Stimulated activated naive CD8-positive, alpha-beta T cell treated with anti-CD3 and anti-CD28 coated beads, Interleukin-15, amount 100 ng/mL, for 72 hours (primary cell): ENCODE measurements around the gene APOE.
A peak's percentile ranks its signal among the peaks of the same experiment; 100 is the strongest.
"Not testable (repeated sequence)": the region's sequence is repeated elsewhere in the genome, so short reads cannot be mapped to it uniquely, and the experiment has no call there.

Source experiments
- ATAC-seq: fragments of 150-1000 bp; cut with Tn5 transposase; 2 replicates; pipeline ENCODE4 v1.10.0; 2021; ENCODE audit warnings: mild to moderate bottlenecking, moderate library complexity
- DNase-seq, 2 donors: peaks; one replicate each; pipeline ENCODE4 v3.0.0; 2021 to 2022
- H3K27ac Mint-ChIP-seq, 2 donors: one replicate each; pipeline ENCODE4 v1.8.0; 2022; ENCODE audit warnings: mild to moderate bottlenecking in 2 of 2, mixed read lengths in 2 of 2, moderate library complexity in 2 of 2
- H3K27me3 Mint-ChIP-seq: one replicate; pipeline ENCODE4 v1.8.0; 2022; ENCODE audit warnings: mixed read lengths
- H3K4me1 Mint-ChIP-seq: one replicate; pipeline ENCODE4 v1.8.0; 2022; ENCODE audit warnings: mild to moderate bottlenecking, mixed read lengths
- H3K4me3 Mint-ChIP-seq, 2 donors: one replicate each; pipeline ENCODE4 v1.8.0; 2022; ENCODE audit warnings: mild to moderate bottlenecking in 2 of 2, mixed read lengths in 2 of 2, moderate library complexity in 1 of 2
- H3K9me3 Mint-ChIP-seq, 2 donors: one replicate each; pipeline ENCODE4 v1.8.0; 2022; ENCODE audit warnings: mixed read lengths in 2 of 2

APOE gene

DNA sequence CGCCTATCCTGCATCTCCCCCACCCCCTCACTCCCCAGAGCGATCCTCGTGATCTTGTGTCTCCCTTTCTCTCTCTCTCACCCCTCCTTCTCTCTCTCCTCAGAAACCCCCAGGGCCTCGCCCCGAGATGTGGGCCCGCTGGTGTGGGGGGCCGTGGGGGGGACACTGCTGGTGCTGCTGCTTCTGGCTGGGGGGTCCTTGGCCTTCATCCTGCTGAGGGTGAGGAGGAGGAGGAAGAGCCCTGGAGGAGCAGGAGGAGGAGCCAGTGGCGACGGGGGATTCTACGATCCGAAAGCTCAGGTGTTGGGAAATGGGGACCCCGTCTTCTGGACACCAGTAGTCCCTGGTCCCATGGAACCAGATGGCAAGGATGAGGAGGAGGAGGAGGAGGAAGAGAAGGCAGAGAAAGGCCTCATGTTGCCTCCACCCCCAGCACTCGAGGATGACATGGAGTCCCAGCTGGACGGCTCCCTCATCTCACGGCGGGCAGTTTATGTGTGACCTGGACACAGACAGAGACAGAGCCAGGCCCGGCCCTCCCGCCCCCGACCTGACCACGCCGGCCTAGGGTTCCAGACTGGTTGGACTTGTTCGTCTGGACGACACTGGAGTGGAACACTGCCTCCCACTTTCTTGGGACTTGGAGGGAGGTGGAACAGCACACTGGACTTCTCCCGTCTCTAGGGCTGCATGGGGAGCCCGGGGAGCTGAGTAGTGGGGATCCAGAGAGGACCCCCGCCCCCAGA lies 27.3 kb upstream of the APOE start:
- H3K4me3 Mint-ChIP-seq = no peak overlapping the region
- H3K4me1 Mint-ChIP-seq = peaks cover 20% of the 10 kb centered on the region
- DNase-seq (no peak), ATAC-seq (no peak)
- H3K27me3 Mint-ChIP-seq = no peaks in the 10 kb centered on the region
- no peaks in the 10 kb centered on the region for H3K9me3 Mint-ChIP-seq
- H3K27ac Mint-ChIP-seq = peak overlapping the region in 1 of 2 donors; percentile 90

DNA sequence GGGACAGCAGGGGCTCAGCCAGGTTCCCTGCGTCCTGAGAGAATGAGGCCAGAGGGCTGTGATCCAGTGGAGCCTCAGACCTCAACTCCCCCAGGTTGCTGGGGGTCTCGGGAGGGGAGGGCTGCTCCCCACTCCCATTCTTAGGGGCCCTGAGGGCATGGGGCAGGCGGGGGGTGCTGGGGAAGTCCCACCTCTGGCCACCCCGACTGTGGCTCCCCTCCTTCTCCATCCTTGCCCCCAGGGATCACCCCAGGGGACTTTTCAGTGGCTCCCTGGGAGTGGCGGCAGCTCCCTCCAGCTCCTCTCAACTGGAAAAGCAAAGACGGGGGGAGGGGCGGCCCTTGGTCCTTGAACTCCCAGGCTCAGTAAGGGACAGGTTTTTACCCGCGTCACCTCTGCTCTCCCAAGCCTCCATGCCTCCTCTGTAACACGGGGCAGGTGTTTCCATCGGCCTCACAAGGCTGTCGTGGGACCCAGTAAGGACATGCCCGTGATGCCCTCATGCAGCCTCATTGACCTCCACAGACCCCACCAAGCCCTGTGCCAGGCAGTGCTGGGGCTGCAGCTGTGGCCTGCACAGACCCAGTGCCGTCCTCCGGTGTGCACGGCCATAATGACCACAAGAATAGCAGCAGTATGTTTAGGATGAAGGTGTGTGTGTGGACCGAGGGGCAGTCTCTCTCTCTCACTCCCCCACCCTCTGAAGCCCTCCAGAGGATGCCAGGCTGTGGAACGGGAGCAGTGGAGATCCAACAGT lies 26.1 kb upstream of the APOE start:
- DNase-seq (no peak), ATAC-seq (no peak)
- H3K27ac Mint-ChIP-seq = peak overlapping the region in 1 of 2 donors; percentile 75
- H3K4me1 Mint-ChIP-seq = peaks cover 20% of the 10 kb centered on the region
- H3K9me3 Mint-ChIP-seq = no peaks in the 10 kb centered on the region
- H3K4me3 Mint-ChIP-seq = no peak overlapping the region
- H3K27me3 Mint-ChIP-seq = no peaks in the 10 kb centered on the region

DNA sequence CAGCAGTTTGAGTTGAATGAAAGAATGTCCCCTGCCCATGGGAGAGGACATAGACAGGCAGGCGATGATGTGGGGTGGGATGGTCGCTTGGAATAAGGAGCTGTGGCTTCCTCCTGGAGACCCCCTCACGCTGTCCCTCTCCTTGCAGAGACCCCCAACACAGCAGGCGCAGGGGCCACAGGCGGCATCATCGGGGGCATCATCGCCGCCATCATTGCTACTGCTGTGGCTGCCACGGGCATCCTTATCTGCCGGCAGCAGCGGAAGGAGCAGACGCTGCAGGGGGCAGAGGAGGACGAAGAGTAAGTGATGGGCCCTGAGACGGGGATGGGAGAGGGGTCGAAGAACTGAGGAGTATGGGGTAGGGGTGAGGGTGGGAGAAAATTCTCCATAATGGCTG lies 23.5 kb upstream of the APOE start:
- Mint-ChIP-seq H3K4me1 (peaks cover 5% of the 10 kb centered on the region), H3K4me3 (no peak overlapping the region), H3K27ac (no peak overlapping the region), H3K27me3 (no peaks in the 10 kb centered on the region), H3K9me3 (no peaks in the 10 kb centered on the region)
- no peak for ATAC-seq
- no peak for DNase-seq

DNA sequence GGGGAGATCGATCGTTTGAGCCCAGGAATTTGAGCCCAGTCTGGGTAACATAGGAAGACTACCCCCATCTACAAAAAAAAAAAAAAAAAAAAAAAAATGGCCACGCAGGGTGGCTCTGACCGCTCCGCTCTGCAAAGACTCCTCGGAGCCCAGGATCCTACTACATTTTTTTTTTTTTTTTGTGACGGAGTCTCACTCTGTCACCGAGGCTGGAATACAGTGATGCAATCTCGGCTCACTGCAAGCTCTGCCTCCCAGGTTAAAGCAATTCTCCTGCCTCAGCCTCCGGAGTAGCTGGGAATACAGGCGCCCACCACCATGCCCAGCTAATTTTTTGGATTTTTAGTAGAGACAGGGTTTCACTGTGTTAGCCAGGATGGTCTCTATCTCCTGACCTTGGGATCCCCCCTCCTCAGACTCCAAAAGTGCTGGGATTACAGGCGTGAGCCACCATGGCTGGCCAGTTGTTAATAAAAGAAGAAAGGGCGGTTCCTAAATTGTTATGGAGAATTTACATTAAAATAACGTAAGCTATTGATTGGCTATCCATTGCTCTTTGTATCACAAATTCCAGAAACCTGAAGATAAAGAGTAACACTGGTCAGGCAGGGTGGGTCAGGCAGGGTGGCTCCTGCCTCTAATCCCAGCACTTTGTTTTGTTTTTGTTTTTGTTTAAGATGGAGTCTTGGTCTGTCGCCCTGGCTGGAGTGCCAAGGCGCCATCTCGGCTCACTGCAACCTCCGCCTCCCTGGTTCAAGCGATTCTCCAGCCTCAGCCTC lies 22.8 kb upstream of the APOE start:
- H3K27ac Mint-ChIP-seq, H3K27me3 Mint-ChIP-seq, ATAC-seq, DNase-seq, H3K4me1 Mint-ChIP-seq, H3K4me3 Mint-ChIP-seq, H3K9me3 Mint-ChIP-seq: not testable (repeated sequence)

DNA sequence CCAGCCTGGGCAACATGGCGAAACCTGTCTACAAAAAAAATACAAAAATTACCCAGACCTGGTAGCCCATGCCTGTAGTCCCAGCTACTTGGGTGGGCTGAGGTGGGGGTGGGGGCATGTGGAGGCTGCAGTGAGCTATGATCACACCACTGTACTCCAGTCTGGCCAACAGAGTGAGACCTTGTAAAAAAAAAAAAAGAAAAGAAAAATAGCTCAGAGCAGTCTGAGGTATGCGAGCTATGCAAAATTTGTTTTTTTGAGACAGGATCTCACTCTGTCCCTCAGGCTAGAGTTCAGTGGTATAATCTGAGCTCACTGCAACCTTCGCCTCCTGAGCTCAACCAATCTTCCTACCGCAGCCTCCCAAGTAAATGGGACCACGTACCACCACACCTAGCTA lies 21.7 kb upstream of the APOE start:
- Mint-ChIP-seq H3K27ac (no peak overlapping the region), H3K27me3 (no peaks in the 10 kb centered on the region), H3K9me3 (no peaks in the 10 kb centered on the region), H3K4me1 (peaks cover 1% of the 10 kb centered on the region), H3K4me3 (no peak overlapping the region)
- DNase-seq (no peak), ATAC-seq (no peak)

DNA sequence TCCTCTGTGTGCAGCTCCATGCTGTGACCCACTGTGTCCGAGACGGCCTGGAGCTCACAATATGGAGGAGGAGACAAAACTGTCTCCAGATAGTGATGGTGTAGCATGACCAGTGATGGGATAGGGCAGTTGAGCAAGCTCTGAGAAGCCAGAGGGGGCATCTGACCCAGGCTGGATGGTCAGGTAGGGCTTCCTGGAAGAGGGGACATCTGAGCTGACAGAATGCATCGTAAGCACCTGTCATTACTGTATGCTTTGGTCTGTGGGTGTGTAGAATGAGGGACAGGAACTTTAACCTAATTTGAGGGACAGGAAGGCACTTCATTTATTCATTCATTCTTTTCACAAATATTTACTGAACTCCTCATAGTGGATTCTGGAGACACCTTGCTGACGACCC lies 21.0 kb upstream of the APOE start:
- peak overlapping the region in 1 of 2 donors; percentile 68 for H3K27ac Mint-ChIP-seq
- H3K4me3 Mint-ChIP-seq = no peak overlapping the region
- peaks cover 6% of the 10 kb centered on the region for H3K4me1 Mint-ChIP-seq
- no peaks in the 10 kb centered on the region for H3K27me3 Mint-ChIP-seq
- H3K9me3 Mint-ChIP-seq = no peaks in the 10 kb centered on the region
- ATAC-seq = no peak
- DNase-seq = no peak

DNA sequence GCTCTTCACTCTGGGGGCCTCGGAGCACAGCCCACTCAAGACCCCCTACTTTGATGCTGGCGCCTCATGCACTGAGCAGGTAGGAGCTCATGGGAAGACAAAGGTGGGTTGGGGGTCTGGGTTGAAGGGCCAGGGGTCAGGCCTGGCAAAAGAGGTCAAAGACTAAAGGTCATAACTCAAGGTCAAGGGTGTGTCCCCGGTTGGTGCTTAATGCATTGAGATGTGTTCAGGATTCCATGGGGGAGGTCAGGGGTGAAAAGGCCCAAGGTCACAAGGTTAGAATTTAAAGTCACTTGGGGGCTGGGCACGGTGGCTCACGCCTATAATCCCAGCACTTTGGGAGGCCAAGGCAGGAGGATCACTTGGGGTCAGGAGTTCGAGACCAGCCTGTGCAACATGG lies 19.5 kb upstream of the APOE start:
- no peak for DNase-seq
- Mint-ChIP-seq H3K27me3 (no peaks in the 10 kb centered on the region), H3K9me3 (no peaks in the 10 kb centered on the region), H3K27ac (no peak overlapping the region), H3K4me3 (no peak overlapping the region), H3K4me1 (peaks cover 14% of the 10 kb centered on the region)
- no peak for ATAC-seq

DNA sequence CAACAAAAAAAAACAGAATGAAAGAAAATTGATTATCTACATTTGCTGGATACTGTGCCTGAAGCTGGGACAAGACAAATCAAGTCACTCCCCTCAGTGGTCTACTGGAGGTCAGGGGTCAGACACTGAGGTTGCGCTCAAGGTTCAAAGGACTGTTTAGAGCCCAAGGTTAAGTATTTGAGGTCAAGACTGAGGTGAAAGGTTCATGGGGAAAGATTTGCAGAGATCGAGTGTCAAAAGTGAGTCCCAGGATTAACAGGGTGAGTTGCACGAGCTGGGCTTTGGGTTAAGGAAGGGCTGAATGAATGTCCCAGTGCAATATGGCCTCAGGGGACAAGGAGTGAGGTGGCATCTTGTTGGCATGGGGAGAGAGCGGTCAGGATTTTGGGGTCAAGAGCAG lies 17.9 kb upstream of the APOE start:
- DNase-seq = no peak
- no peaks in the 10 kb centered on the region for H3K27me3 Mint-ChIP-seq
- ATAC-seq = no peak
- H3K4me3 Mint-ChIP-seq = no peak overlapping the region
- no peaks in the 10 kb centered on the region for H3K9me3 Mint-ChIP-seq
- peaks cover 26% of the 10 kb centered on the region for H3K4me1 Mint-ChIP-seq
- peak overlapping the region in 1 of 2 donors; percentile 63 for H3K27ac Mint-ChIP-seq

DNA sequence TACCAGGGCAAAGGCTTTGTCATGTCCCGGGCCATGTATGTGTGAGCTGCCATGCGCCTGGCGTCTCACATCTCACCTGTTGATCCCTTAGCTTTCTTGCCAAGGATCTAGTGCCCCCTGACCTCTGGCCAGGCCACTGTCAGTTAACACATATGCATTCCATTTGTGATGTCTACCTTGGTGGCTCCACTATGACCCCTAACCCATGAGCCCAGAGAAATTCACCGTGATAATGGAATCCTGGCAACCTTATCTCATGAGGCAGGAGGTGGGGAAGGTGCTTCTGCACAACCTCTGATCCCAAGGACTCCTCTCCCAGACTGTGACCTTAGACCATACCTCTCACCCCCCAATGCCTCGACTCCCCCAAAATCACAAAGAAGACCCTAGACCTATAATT lies 17.3 kb upstream of the APOE start:
- not testable (repeated sequence) for H3K27me3 Mint-ChIP-seq, H3K4me3 Mint-ChIP-seq, DNase-seq, H3K27ac Mint-ChIP-seq, H3K9me3 Mint-ChIP-seq, ATAC-seq
- H3K4me1 Mint-ChIP-seq = peaks cover 32% of the 10 kb centered on the region

DNA sequence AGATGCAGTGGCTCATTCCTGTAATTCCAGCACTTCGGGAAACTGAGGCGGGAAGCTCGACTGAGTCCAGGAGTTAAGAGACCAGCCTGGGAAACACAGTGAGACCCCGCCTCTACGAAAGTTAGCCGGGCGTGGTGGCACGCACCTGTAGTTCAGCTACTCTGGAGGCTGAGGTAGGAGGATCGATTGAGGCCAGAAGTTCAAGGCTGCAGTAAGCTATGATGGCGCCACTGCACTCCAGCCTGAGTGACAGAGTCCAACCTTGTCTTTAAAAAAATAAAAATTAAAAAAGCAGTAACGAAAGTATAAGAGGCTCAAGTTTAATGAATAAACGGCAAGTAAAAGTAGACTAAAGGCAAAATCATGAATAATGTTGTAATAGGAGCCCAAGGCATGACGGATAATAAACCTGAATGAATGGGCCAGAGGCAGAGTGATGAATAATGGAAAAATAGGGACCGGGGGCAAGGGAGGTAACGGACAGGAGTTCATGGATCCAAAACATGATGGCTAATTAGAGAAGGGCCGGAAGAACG lies 15.7 kb upstream of the APOE start:
- DNase-seq (no peak), ATAC-seq (no peak)
- peaks cover 45% of the 10 kb centered on the region for H3K4me1 Mint-ChIP-seq
- H3K27ac Mint-ChIP-seq = peak overlapping the region; percentile 86 to 95
- H3K27me3 Mint-ChIP-seq = no peaks in the 10 kb centered on the region
- no peaks in the 10 kb centered on the region for H3K9me3 Mint-ChIP-seq
- H3K4me3 Mint-ChIP-seq = peak overlapping the region; percentile 80 to 91

DNA sequence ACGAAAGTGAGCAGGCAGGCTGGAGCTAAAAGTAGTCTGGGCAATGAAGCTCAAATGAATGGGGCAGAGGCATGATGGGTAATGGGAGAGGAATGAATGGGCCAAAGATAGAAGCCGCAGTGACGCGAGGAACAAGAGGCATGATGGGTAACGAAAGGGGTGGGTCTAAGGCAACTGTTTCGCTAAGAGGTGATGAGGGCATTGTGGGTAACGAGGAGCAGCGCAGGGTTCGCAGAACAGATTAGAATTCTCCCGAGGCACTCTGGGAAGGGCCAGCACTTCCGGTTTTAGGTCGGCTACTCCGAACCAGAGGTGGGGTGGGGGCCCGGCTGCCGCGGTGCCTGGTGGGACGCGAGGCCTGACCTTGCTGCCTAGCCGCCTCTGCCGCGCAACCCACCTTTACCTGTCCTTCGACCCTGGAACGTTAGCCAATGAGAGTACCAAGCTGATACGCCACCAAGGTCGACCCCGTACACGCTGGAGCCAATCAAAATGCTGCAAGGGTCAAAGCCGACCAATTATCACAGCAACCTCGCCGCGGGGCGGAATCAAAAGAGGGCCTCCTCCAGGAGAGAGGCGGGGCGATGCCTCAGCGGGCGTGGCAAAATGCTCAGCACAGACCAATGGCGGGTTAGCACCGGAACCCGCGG lies 15.1 kb upstream of the APOE start:
- peak; percentile 100 for DNase-seq
- peak overlapping the region; percentile 80 to 91 for H3K4me3 Mint-ChIP-seq
- H3K27ac Mint-ChIP-seq = peak overlapping the region; percentile 86 to 95
- no peaks in the 10 kb centered on the region for H3K9me3 Mint-ChIP-seq
- peaks cover 49% of the 10 kb centered on the region for H3K4me1 Mint-ChIP-seq
- ATAC-seq = peak; percentile 91
- no peaks in the 10 kb centered on the region for H3K27me3 Mint-ChIP-seq

DNA sequence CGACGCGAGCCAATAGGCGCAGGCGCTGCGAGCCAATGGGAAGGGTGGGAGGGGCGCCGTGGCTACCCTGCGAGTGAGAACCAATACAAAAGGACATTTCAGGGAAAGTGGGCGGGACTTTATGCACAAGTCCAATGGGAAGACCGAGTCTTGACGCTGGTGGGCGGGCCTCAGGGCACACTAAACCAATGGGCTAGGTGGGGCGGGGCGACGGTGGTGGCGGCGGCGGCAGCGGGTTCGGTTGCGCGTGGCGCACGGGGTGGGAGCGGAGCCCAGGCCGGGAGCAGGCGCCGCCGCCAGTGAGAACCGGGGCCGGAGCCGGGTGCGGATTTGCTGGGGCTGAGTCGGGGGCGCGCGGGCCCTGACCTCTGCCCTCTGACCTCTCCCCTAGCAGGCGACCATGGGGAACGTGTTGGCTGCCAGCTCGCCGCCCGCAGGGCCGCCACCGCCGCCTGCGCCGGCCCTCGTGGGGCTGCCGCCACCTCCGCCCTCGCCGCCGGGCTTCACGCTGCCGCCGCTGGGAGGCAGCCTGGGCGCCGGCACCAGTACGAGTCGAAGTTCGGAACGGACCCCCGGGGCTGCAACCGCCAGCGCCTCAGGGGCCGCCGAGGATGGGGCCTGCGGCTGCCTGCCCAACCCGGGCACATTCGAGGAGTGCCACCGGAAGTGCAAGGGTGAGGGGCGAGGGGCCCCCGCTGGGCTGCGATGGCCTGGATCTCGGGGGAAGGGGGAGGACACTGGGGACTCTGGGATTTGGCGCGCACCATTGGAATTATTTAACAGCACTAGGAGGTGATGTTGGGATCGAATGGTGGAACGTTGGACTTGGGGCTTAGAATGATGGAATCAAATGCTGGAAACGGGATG lies 14.3 kb upstream of the APOE start, which contains the start of gene TOMM40:
TSS of gene TOMM40 (plus strand) at position 239 of the 867 bp plus-strand sequence. CDS start at position 401, 162 bp downstream.
- no peaks in the 10 kb centered on the region for H3K27me3 Mint-ChIP-seq
- H3K27ac Mint-ChIP-seq = peak within 1 kb of the TSS; percentile 94 to 95
- DNase-seq = no peak
- H3K4me3 Mint-ChIP-seq = peak within 1 kb of the TSS; percentile 80 to 91
- H3K4me1 Mint-ChIP-seq = peaks cover 55% of the 10 kb centered on the region
- no peak for ATAC-seq
- H3K9me3 Mint-ChIP-seq = no peaks in the 10 kb centered on the region

DNA sequence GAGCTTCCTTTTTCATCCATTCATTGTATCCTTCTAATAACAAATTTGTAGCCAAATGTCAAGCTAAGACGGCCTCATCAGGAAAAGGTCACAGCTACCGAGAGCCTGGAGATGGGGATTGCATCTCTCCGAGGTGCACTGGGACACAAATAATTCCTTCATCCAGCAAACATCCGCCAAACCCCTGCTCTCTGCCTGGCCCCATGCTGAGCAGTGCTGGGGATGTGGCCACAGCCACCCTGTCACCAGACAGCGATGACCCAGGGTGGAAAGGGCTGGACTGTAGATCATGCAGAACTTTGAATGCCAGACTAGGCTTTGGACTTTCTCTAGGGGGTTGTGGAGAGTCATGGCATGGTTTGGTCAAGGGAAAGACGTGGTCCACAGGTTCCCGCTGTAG lies 12.7 kb upstream of the APOE start:
- Mint-ChIP-seq H3K4me1 (peaks cover 55% of the 10 kb centered on the region), H3K27ac (peak overlapping the region; percentile 52 to 82)
- no peak for DNase-seq

DNA sequence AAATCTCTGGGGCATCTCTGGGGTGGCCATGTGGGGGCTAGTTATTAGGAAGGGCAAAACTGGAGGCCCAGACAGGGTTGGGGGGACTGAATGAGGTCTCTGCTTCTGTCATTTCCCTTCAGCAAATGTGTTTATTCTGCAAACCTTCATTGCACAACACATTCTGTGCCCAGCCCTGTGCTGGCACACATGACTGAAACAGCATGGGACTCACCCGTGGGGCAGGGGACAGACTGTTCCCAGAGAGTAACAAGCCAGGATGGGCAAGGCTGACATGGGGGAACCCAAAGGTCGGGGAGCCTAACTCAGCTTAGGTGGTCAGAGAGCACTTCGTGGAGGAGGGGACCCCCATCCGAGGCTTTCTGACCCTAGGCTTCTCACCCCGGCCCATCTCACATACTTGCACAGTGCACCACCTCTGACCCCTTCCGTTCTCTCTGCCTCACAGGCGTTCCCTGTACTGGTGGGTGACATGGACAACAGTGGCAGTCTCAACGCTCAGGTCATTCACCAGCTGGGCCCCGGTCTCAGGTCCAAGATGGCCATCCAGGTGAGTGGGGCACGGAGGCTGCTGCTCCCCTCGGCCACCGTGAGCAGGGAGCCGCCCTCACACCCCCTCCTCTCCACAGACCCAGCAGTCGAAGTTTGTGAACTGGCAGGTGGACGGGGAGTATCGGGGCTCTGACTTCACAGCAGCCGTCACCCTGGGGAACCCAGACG lies 12.1 kb upstream of the APOE start:
- DNase-seq (no peak), ATAC-seq (no peak)
- Mint-ChIP-seq H3K27ac (no peak overlapping the region), H3K9me3 (no peaks in the 10 kb centered on the region), H3K27me3 (no peaks in the 10 kb centered on the region), H3K4me1 (peaks cover 55% of the 10 kb centered on the region), H3K4me3 (peak overlapping the region; percentile 80 to 90)

More for the DNA sequence above, 12.7 kb upstream of the APOE start:
- no peak for ATAC-seq
- Mint-ChIP-seq H3K9me3 (no peaks in the 10 kb centered on the region), H3K27me3 (no peaks in the 10 kb centered on the region), H3K4me3 (peak overlapping the region; percentile 80 to 90)
